K562 (cell line): ENCODE results near the gene SPIB. TPM values are rescaled to one million over a fixed set of nuclear protein-coding genes. Genes with fewer than 3 reads are reported as not detected.

Source experiments
- ARNT ChIP-seq, 2 experiments: fragments of 450-650 bp; IDR thresholded peaks; 2 replicates each; pipeline ENCODE4 v1.6.1; 2016; ENCODE audit warnings: mild to moderate bottlenecking in 1 of 2
- BHLHE40 ChIP-seq: IDR thresholded peaks from 2 replicates; pipeline ENCODE4 v1.6.1; 2011; ENCODE audit warnings: low read length, improper control_type of control experiment
- BRF1 ChIP-seq: IDR thresholded peaks from 3 replicates; pipeline ENCODE4 v1.6.1; 2011; ENCODE audit warnings: borderline replicate concordance, mild to moderate bottlenecking; ENCODE audit not compliant: insufficient read length; ENCODE audit errors: extremely low read depth
- CBX1 ChIP-seq: sonication (generic); IDR thresholded peaks from 2 replicates; pipeline ENCODE4 v1.6.1; 2016; ENCODE audit warnings: antibody characterized with exemption, low read depth, mild to moderate bottlenecking
- CSDE1 ChIP-seq, 2 experiments: fragments of 450-650 bp; IDR thresholded peaks; 2 replicates each; pipeline ENCODE4 v1.6.1; 2016; ENCODE audit warnings: mild to moderate bottlenecking in 1 of 2
- GATA2 ChIP-seq: sonication (generic); formaldehyde crosslinking; IDR thresholded peaks from 2 replicates; pipeline ENCODE4 v1.4.0; 2020; ENCODE audit warnings: mild to moderate bottlenecking, missing genetic modification reagents
- HDAC1 ChIP-seq, 2 experiments: fragments of 450-650 bp; IDR thresholded peaks; 2 replicates each; pipeline ENCODE4 v1.6.1; 2016 to 2017; ENCODE audit warnings: inconsistent platforms in 1 of 2, mild to moderate bottlenecking in 1 of 2, moderate library complexity in 1 of 2
- HDAC8 ChIP-seq: fragments of 450-650 bp; IDR thresholded peaks from 2 replicates; pipeline ENCODE4 v1.6.1; 2016; ENCODE audit warnings: mild to moderate bottlenecking, missing genetic modification characterization, moderate library complexity, missing compliant biosample characterization
- JUNB ChIP-seq: fragments of 450-650 bp; formaldehyde crosslinking; conservative IDR thresholded peaks from 2 replicates; pipeline ENCODE4 v1.4.0; 2020; ENCODE audit warnings: mild to moderate bottlenecking
- KDM5B ChIP-seq: fragments of 200-600 bp; sonication (generic); IDR thresholded peaks from 2 replicates; pipeline ENCODE4 v1.6.1; 2012; ENCODE audit warnings: low read depth, mild to moderate bottlenecking, moderate library complexity, low read length, control low read depth, inconsistent platforms; ENCODE audit not compliant: insufficient replicate concordance
- KLF1 ChIP-seq: fragments of 450-650 bp; IDR thresholded peaks from 2 replicates; pipeline ENCODE4 v1.6.1; 2016; ENCODE audit warnings: missing genetic modification characterization, missing compliant biosample characterization
- MCM5 ChIP-seq: fragments of 450-650 bp; IDR thresholded peaks from 2 replicates; pipeline ENCODE4 v1.6.1; 2016; ENCODE audit warnings: low read depth
- NEUROD1 ChIP-seq: fragments of 150-350 bp; IDR thresholded peaks from 2 replicates; pipeline ENCODE4 v1.6.1; 2014; ENCODE audit warnings: borderline replicate concordance, low read length, low read depth; ENCODE audit not compliant: partially characterized antibody
- NFATC3 ChIP-seq: fragments of 450-650 bp; IDR thresholded peaks from 2 replicates; pipeline ENCODE4 v1.6.1; 2017; ENCODE audit warnings: mild to moderate bottlenecking
- NR3C1 ChIP-seq: sonication (generic); formaldehyde crosslinking; IDR thresholded peaks from 2 replicates; pipeline ENCODE4 v1.8.1; 2022; ENCODE audit warnings: missing genetic modification reagents
- POLR2AphosphoS5 ChIP-seq: IDR thresholded peaks from 2 replicates; pipeline ENCODE4 v1.6.1; 2011; ENCODE audit warnings: mild to moderate bottlenecking, low read depth, low read length, moderate library complexity; ENCODE audit not compliant: control insufficient read depth, insufficient read depth
- POLR2H ChIP-seq: IDR thresholded peaks from 2 replicates; pipeline ENCODE4 v1.6.1; 2016; ENCODE audit warnings: missing genetic modification characterization, low read depth, mild to moderate bottlenecking, control low read depth, missing compliant biosample characterization, moderate library complexity
- POLR3A ChIP-seq: IDR thresholded peaks from 2 replicates; pipeline ENCODE4 v1.6.1; 2011; ENCODE audit warnings: borderline replicate concordance, mild to moderate bottlenecking, moderate library complexity; ENCODE audit not compliant: insufficient read length, insufficient read depth; ENCODE audit errors: extremely low read depth
- PPARD ChIP-seq: fragments of 250-450 bp; sonication (Bioruptor Pico); IDR thresholded peaks from 2 replicates; pipeline ENCODE4 v1.8.0; 2022; ENCODE audit warnings: inconsistent platforms, mild to moderate bottlenecking, moderate library complexity
- SAP30 ChIP-seq: fragments of 200-600 bp; sonication (generic); IDR thresholded peaks from 2 replicates; pipeline ENCODE4 v1.6.1; 2012; ENCODE audit warnings: borderline replicate concordance, low read depth, mild to moderate bottlenecking, moderate library complexity, low read length, control low read depth, inconsistent platforms; ENCODE audit not compliant: insufficient read depth, poor library complexity, severe bottlenecking
- SMAD2 ChIP-seq: fragments of 150-350 bp; IDR thresholded peaks from 2 replicates; pipeline ENCODE4 v1.6.1; 2014; ENCODE audit warnings: low read depth, mild to moderate bottlenecking, low read length
- SUPT5H ChIP-seq: fragments of 450-650 bp; IDR thresholded peaks from 2 replicates; pipeline ENCODE4 v1.6.1; 2016
- TAF9B ChIP-seq: fragments of 450-650 bp; IDR thresholded peaks from 2 replicates; pipeline ENCODE4 v1.6.1; 2018; ENCODE audit warnings: mild to moderate bottlenecking; ENCODE audit not compliant: partially characterized antibody
- TARDBP ChIP-seq: fragments of 450-650 bp; IDR thresholded peaks from 2 replicates; pipeline ENCODE4 v1.6.1; 2016
- TEAD2 ChIP-seq: fragments of 450-650 bp; IDR thresholded peaks from 2 replicates; pipeline ENCODE4 v1.6.1; 2016; ENCODE audit warnings: missing genetic modification characterization, control low read depth, missing compliant biosample characterization
- TSC22D4 ChIP-seq: fragments of 450-650 bp; IDR thresholded peaks from 2 replicates; pipeline ENCODE4 v1.6.1; 2016; ENCODE audit warnings: missing genetic modification characterization, missing biosample characterization, control low read depth
- ZBED1 ChIP-seq: IDR thresholded peaks from 2 replicates; pipeline ENCODE4 v1.6.1; 2014
- ZBTB17 ChIP-seq: fragments of 450-650 bp; formaldehyde crosslinking; IDR thresholded peaks from 2 replicates; pipeline ENCODE4 v1.4.0; 2020; ENCODE audit warnings: mild to moderate bottlenecking
- ZBTB7A ChIP-seq: IDR thresholded peaks from 2 replicates; pipeline ENCODE4 v1.6.1; 2011; ENCODE audit warnings: low read depth, mild to moderate bottlenecking, low read length, moderate library complexity, borderline replicate concordance; ENCODE audit not compliant: control insufficient read depth
- ZNF212 ChIP-seq: fragments of 450-650 bp; formaldehyde crosslinking; IDR thresholded peaks from 2 replicates; pipeline ENCODE4 v1.4.0; 2020; ENCODE audit warnings: mild to moderate bottlenecking
- ZNF277 ChIP-seq: fragments of 250-450 bp; sonication (Bioruptor Pico); IDR thresholded peaks from 2 replicates; pipeline ENCODE4 v1.8.0; 2022; ENCODE audit warnings: inconsistent platforms, mild to moderate bottlenecking, moderate library complexity, borderline replicate concordance
- polyA plus RNA-seq, 8 experiments: library from polyadenylated mRNA; depleted of rRNA in 4 of 8; stranded (reverse) in 5 of 8; unstranded in 3 of 8; fragments of >200 nt; fragmentation: Nextera tagmentation in 2 of 8; fragmentation: Illumina TruSeq in 1 of 8; extraction: Ambion mirVana in 2 of 8; extraction: Trizol in 1 of 8; gene quantifications; 2 replicates each; pipeline versions ENCODE4 v1.2.1 to v1.2.3, GENCODE V29; 2011 to 2014; ENCODE audit warnings: inconsistent platforms in 1 of 8, missing spikeins in 1 of 8
- total RNA-seq, 7 experiments: library from RNA; depleted of rRNA in 6 of 7; stranded (reverse); fragments of >200 nt in 6 of 7; fragmentation: Illumina TruSeq in 2 of 7; extraction: Trizol in 2 of 7; gene quantifications; 2 replicates each; pipeline versions ENCODE4 v1.2.1 to v1.2.3, GENCODE V29; 2011 to 2021; ENCODE audit warnings: low replicate concordance in 1 of 7

SPIB gene
- total and polyA plus RNA-seq, 9 of the 15 experiments (the other 6 are each of a cell fraction or from before 2014, with no cell fraction given) = 0.06 to 1.0 (median 0.43) TPM; not detected in 1

- TF ChIP-seq SAP30 (no peak), HDAC1 (IDR thresholded peaks at IDR 0.05) (peak in 1 of 2 experiments; percentile 78; a peak in 2 of 4 replicates), NR3C1 (CRISPR knock-in tag) (no peak), POLR3A (no peak), TEAD2 (tag) (no peak), JUNB (CRISPR knock-in tag) (no peak), PPARD (CRISPR knock-in tag) (no peak), ARNT (IDR thresholded peaks at IDR 0.05) (no peak), ZNF212 (no peak), TAF9B (no peak), KDM5B (peak; percentile 70), MCM5 (no peak), ZBED1 (0 out of 2 replicates have a peak, but pooled peaks have one; percentile 76), ZBTB7A (peak; percentile 38; the same call in 1 of the 2 replicates), KLF1 (tag) (no peak), CBX1 (peak; percentile 40; the same call in 1 of the 2 replicates), HDAC8 (tag) (no peak), GATA2 (CRISPR knock-in tag) (no peak), TSC22D4 (no peak), NEUROD1 (peak; percentile 25), CSDE1 (IDR thresholded peaks at IDR 0.05) (no peak), BRF1 (no peak), ZNF277 (CRISPR knock-in tag) (no peak), NFATC3 (no peak), SMAD2 (no peak), ZBTB17 (CRISPR knock-in tag) (peak; percentile 69), POLR2AphosphoS5 (0 out of 2 replicates have a peak, but pooled peaks have one; percentile 11), POLR2H (tag) (peak; percentile 86), BHLHE40 (peak; percentile 92; the same call in 1 of the 2 replicates), TARDBP (no peak), SUPT5H (peak; percentile 87)
Observed at GRCh38 chr19:50383852-50384684, 34.7 kb upstream of the SPIB start, which contains the start of gene POLD1 (continued).
